Naive thymus-derived CD4-positive, alpha-beta T cell (primary cell): ENCODE measurements around the gene RBBP8NL. TPM values are rescaled to one million over a fixed set of nuclear protein-coding genes. Genes with fewer than 3 reads are reported as not detected.

Experiments used
- ATAC-seq: fragments of 150-1000 bp; cut with Tn5 transposase; 2 replicates; pipeline ENCODE4 v1.10.0; 2021; ENCODE audit warnings: mild to moderate bottlenecking, moderate library complexity
- CTCF ChIA-PET: fragments of 350-600 bp; sonication (Branson Sonifier 250); formaldehyde crosslinking; loops from one replicate; lab custom pipeline; 2021; ENCODE audit warnings: antibody characterized with exemption; lab: Charles Lee
- POLR2A ChIA-PET: fragments of 350-600 bp; sonication (Branson Sonifier 250); formaldehyde crosslinking; loops from one replicate; lab custom pipeline; 2021; ENCODE audit warnings: antibody characterized with exemption, inconsistent platforms; lab: Charles Lee
- DNase-seq, 9 donors: peaks; one replicate each; pipeline versions ENCODE4 v3.0.0 to v3.0.0-alpha.2; 2020 to 2022; ENCODE audit warnings: mixed read lengths in 1 of 9
- H3K27ac ChIP-seq: one replicate; pipeline ENCODE4 v1.7.0; 2013; ENCODE audit warnings: mild to moderate bottlenecking, low read depth, low read length, moderate library complexity
- H3K27me3 ChIP-seq, 2 donors: one replicate each; pipeline ENCODE4 v1.7.0; 2013; ENCODE audit warnings: low read length in 2 of 2, mild to moderate bottlenecking in 2 of 2, moderate library complexity in 2 of 2; ENCODE audit not compliant: control insufficient read depth in 2 of 2, insufficient read depth in 2 of 2
- H3K36me3 ChIP-seq, 3 experiments: 1 replicate in 2 of 3; 2 replicates in 1 of 3; pipeline ENCODE4 v1.7.0; 2013; ENCODE audit warnings: low read length in 3 of 3, mild to moderate bottlenecking in 3 of 3, moderate library complexity in 1 of 3; ENCODE audit not compliant: insufficient read depth in 3 of 3, control insufficient read depth in 2 of 3
- H3K4me1 ChIP-seq, 2 donors: one replicate each; pipeline ENCODE4 v1.7.0; 2013; ENCODE audit warnings: low read length in 2 of 2, mild to moderate bottlenecking in 2 of 2, moderate library complexity in 1 of 2; ENCODE audit not compliant: control insufficient read depth in 2 of 2, insufficient read depth in 2 of 2
- H3K4me3 ChIP-seq: 2 replicates; pipeline ENCODE4 v1.7.0; 2013; ENCODE audit warnings: mild to moderate bottlenecking, low read length
- H3K9me3 ChIP-seq, 3 experiments: 1 replicate in 2 of 3; 2 replicates in 1 of 3; pipeline ENCODE4 v1.7.0; 2013; ENCODE audit warnings: low read length in 3 of 3; ENCODE audit not compliant: control insufficient read depth in 2 of 3
- H3K27ac Mint-ChIP-seq, 9 donors: one replicate each; pipeline ENCODE4 v1.8.0; 2020 to 2022; ENCODE audit warnings: mixed read lengths in 9 of 9, mild to moderate bottlenecking in 8 of 9, moderate library complexity in 5 of 9, inconsistent platforms in 2 of 9
- H3K27me3 Mint-ChIP-seq, 5 donors: one replicate each; pipeline ENCODE4 v1.8.0; 2021 to 2022; ENCODE audit warnings: mixed read lengths in 5 of 5, mild to moderate bottlenecking in 1 of 5
- H3K36me3 Mint-ChIP-seq, 5 donors: one replicate each; pipeline ENCODE4 v1.8.0; 2020 to 2022; ENCODE audit warnings: mixed read lengths in 5 of 5, mild to moderate bottlenecking in 3 of 5, inconsistent platforms in 1 of 5
- H3K4me1 Mint-ChIP-seq, 7 donors: one replicate each; pipeline ENCODE4 v1.8.0; 2020 to 2022; ENCODE audit warnings: mixed read lengths in 7 of 7, mild to moderate bottlenecking in 3 of 7, inconsistent platforms in 1 of 7
- H3K4me3 Mint-ChIP-seq, 10 donors: one replicate each; pipeline ENCODE4 v1.8.0; 2020 to 2022; ENCODE audit warnings: mild to moderate bottlenecking in 10 of 10, mixed read lengths in 10 of 10, moderate library complexity in 6 of 10, inconsistent platforms in 2 of 10
- H3K9me3 Mint-ChIP-seq, 11 donors: one replicate each; pipeline ENCODE4 v1.8.0; 2020 to 2022; ENCODE audit warnings: mixed read lengths in 11 of 11, mild to moderate bottlenecking in 4 of 11, inconsistent platforms in 1 of 11, moderate library complexity in 1 of 11
- intact Hi-C, 2 donors: fragments of 100-400 bp; cut with micrococcal nuclease; formaldehyde crosslinking; loops; one replicate each; pipeline ENCODE4 v1.15.1; 2023
- polyA plus RNA-seq, 2 donors: library from polyadenylated mRNA; unstranded; fragments of 300-500 nt; fragmentation: Illumina TruSeq; gene quantifications; one replicate each; pipeline ENCODE4 v1.2.3, GENCODE V29; 2021
- total RNA-seq, 6 experiments: library from RNA in 5 of 6; stranded (reverse) in 5 of 6; gene quantifications; 1 replicate in 5 of 6; 2 replicates in 1 of 6; pipeline ENCODE4 v1.2.3 and lab custom pipeline; 2021 to 2026

RBBP8NL gene
- total and polyA plus RNA-seq, 7 experiments from 2014 or later, result not detected

- peaks cover 0 to 9% (median 0%) of the 10 kb centered on the region in 3 experiments for H3K36me3 ChIP-seq
- intact Hi-C loops, result loop anchor here (1.0 to 10.0 kb wide), 8 partner anchors 25 to 1272 kb away; partner anchors contain the start of genes ADRM1 (in 2 of the 2), CABLES2 (in 1 of the 2), OSBPL2 (in 1 of the 2) and RTEL1 (in 1 of the 2)
- POLR2A ChIA-PET, result interaction anchor here (0.5 to 0.9 kb wide), 2 partner anchors 25 to 83 kb away, joined by 3 to 4 read pairs; no protein-coding TSS in a partner anchor
- peak overlapping the region in 5 of 10 donors; percentile 16 to 38 (median 21) for H3K4me3 Mint-ChIP-seq
- H3K4me1 Mint-ChIP-seq, result peaks cover 26 to 40% (median 31%) of the 10 kb centered on the region in 7 donors
- DNase-seq (peak; percentile 58 to 80 (median 76)), ATAC-seq (peak; percentile 83)
- no peaks in the 10 kb centered on the region for H3K9me3 ChIP-seq
- H3K36me3 Mint-ChIP-seq, result peaks cover 6 to 16% (median 6%) of the 10 kb centered on the region in 5 donors
- H3K4me3 ChIP-seq, result no peak overlapping the region
- no peaks in the 10 kb centered on the region for H3K27me3 ChIP-seq
- peaks cover 0 to 6% (median 3%) of the 10 kb centered on the region in 11 donors for H3K9me3 Mint-ChIP-seq
- CTCF ChIA-PET, result interaction anchor here (0.7 to 1.4 kb wide), 5 partner anchors 27 to 371 kb away, joined by 3 to 5 read pairs (median 3); no protein-coding TSS in a partner anchor
- peaks cover 14 to 15% of the 10 kb centered on the region in 2 donors for H3K4me1 ChIP-seq
- peak overlapping the region; percentile 10 for H3K27ac ChIP-seq
- H3K27me3 Mint-ChIP-seq, result no peaks in the 10 kb centered on the region
- H3K27ac Mint-ChIP-seq, result peak overlapping the region in 8 of 9 donors; percentile 32 to 85 (median 66)
Observed at GRCh38 chr20:62382306-62383198, 44.8 kb downstream of the RBBP8NL start.

GRCh38 chr20:62381842-62382241 lies 45.5 kb downstream of the RBBP8NL start:
- ChIA-PET POLR2A (no interaction called here), CTCF (interaction anchor here (0.9 to 1.1 kb wide), 2 partner anchors 81 to 370 kb away, joined by 3 to 5 read pairs; no protein-coding TSS in a partner anchor)
- ATAC-seq, result no peak
- Mint-ChIP-seq H3K27ac (peak overlapping the region in 6 of 9 donors; percentile 0 to 80 (median 21)), H3K27me3 (no peaks in the 10 kb centered on the region), H3K4me3 (no peak overlapping the region), H3K9me3 (peaks cover 0 to 6% (median 3%) of the 10 kb centered on the region in 11 donors), H3K36me3 (peaks cover 6 to 13% (median 6%) of the 10 kb centered on the region in 5 donors), H3K4me1 (peaks cover 23 to 36% (median 29%) of the 10 kb centered on the region in 7 donors)
- Histone ChIP-seq H3K4me1 (peaks cover 12 to 13% of the 10 kb centered on the region in 2 donors), H3K27me3 (no peaks in the 10 kb centered on the region), H3K27ac (peak overlapping the region; percentile 12), H3K4me3 (no peak overlapping the region), H3K9me3 (no peaks in the 10 kb centered on the region), H3K36me3 (peaks cover 0 to 4% (median 0%) of the 10 kb centered on the region in 3 experiments)
- no peak for DNase-seq
- intact Hi-C loops, result loop anchor here (1.0 to 10.0 kb wide), 8 partner anchors 25 to 1273 kb away; partner anchors contain the start of genes ADRM1 (in 2 of the 2), CABLES2 (in 1 of the 2), OSBPL2 (in 1 of the 2) and RTEL1 (in 1 of the 2)

DNA sequence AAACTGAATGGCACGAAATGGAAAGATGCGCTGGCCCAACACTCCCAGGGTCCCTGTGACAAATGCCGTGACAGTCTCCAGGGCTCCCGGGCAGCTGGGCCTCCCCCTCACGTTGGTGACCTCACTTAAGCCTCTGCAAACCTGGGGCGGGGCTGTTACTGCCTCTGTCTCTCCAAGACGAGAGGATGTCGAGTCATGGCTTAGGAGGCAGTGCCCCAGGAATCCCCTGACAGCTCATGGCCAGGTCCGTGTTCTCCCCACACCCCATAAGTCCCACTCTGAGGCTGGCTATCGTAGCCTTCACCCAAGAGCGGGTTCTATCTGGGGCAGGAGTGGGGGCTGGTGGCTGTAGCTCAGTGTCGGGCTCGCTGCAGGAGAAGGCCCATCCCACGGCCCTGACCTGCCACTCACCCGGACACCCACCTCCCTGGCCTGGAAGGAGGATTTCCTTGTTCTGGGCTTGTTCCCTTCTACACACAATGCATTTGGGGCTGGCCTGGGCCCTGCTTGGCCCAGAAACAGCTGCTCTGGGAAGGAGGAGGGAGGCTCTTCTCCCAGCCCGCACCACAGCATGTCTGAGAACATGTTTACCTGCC lies 46.0 kb downstream of the RBBP8NL start:
- no peak for DNase-seq
- CTCF ChIA-PET, result no interaction called here

GRCh38 chr20:62378215-62378614 lies 49.1 kb downstream of the RBBP8NL start:
- DNase-seq (no peak), ATAC-seq (no peak)
- Mint-ChIP-seq H3K36me3 (peaks cover 6 to 10% (median 6%) of the 10 kb centered on the region in 5 donors), H3K27me3 (no peaks in the 10 kb centered on the region), H3K4me3 (no peak overlapping the region), H3K27ac (no peak overlapping the region), H3K4me1 (peaks cover 5 to 14% (median 12%) of the 10 kb centered on the region in 7 donors), H3K9me3 (peaks cover 0 to 6% (median 0%) of the 10 kb centered on the region in 11 donors)
- Histone ChIP-seq H3K27ac (no peak overlapping the region), H3K27me3 (no peaks in the 10 kb centered on the region), H3K4me3 (no peak overlapping the region), H3K4me1 (peaks cover 0 to 4% of the 10 kb centered on the region in 2 donors), H3K36me3 (no peaks in the 10 kb centered on the region), H3K9me3 (no peaks in the 10 kb centered on the region)
- ChIA-PET CTCF (no interaction called here), POLR2A (no interaction called here)
- intact Hi-C loops, result no loop called here

More for the DNA sequence above, 46.0 kb downstream of the RBBP8NL start:
- intact Hi-C loops, result loop anchor here (5.0 to 10.0 kb wide), 5 partner anchors 144 to 1274 kb away; partner anchors contain the start of genes OSBPL2 (in 1 of the 2), RTEL1 (in 1 of the 2), STMN3 (in 1 of the 2) and TAF4 (in 1 of the 2)
- Histone ChIP-seq H3K27me3 (no peaks in the 10 kb centered on the region), H3K36me3 (no peaks in the 10 kb centered on the region), H3K9me3 (no peaks in the 10 kb centered on the region), H3K4me1 (peaks cover 12 to 13% of the 10 kb centered on the region in 2 donors), H3K27ac (peak overlapping the region; percentile 12), H3K4me3 (no peak overlapping the region)
- peaks cover 6 to 13% (median 6%) of the 10 kb centered on the region in 5 donors for H3K36me3 Mint-ChIP-seq
- peaks cover 0 to 6% (median 3%) of the 10 kb centered on the region in 11 donors for H3K9me3 Mint-ChIP-seq
- no peak overlapping the region for H3K4me3 Mint-ChIP-seq
- no peaks in the 10 kb centered on the region for H3K27me3 Mint-ChIP-seq
- POLR2A ChIA-PET, result no interaction called here
- ATAC-seq, result no peak
- H3K4me1 Mint-ChIP-seq, result peaks cover 22 to 36% (median 29%) of the 10 kb centered on the region in 7 donors
- peak overlapping the region in 2 of 9 donors; percentile 12 to 45 for H3K27ac Mint-ChIP-seq

DNA sequence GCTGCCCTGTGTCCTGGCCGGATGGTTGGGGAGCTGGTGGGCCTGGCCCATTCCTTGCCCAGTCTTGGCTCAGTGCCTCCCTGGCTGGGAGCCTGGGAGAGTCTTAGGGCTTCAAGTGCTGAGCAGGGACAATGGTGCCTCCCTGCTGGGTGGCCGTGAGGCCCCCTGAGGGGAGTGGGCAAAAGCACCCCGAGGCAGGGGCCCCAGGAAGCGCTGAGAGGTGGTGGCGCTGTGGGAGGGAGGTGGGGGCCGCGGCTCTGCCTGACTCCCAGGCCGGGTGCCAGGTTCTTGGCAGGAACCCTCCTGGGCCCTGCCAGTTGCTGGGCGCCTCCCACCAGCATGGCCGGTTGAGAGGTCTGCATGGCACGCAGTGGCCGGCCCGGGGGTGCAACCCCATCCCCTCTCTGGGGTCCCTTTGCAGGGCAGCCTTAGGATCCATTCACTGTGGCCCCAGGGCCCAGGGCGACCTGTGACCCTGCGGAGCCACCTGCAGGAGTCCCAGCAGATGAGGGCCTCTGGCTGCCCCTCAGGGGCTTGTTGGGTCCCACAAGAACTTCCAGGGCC lies 49.6 kb downstream of the RBBP8NL start:
- no peak overlapping the region for H3K27ac ChIP-seq
- intact Hi-C loops, result no loop called here
- no peak for ATAC-seq
- Mint-ChIP-seq H3K9me3 (peaks cover 0 to 6% (median 0%) of the 10 kb centered on the region in 11 donors), H3K4me1 (peaks cover 2 to 14% (median 9%) of the 10 kb centered on the region in 7 donors), H3K4me3 (no peak overlapping the region), H3K27me3 (peaks cover 0 to 2% (median 0%) of the 10 kb centered on the region in 5 donors), H3K27ac (peak overlapping the region in 1 of 9 donors; percentile 93), H3K36me3 (peaks cover 6 to 9% (median 6%) of the 10 kb centered on the region in 5 donors)
- no peaks in the 10 kb centered on the region for H3K9me3 ChIP-seq
- H3K4me3 ChIP-seq, result no peak overlapping the region
- H3K36me3 ChIP-seq, result no peaks in the 10 kb centered on the region
- ChIA-PET POLR2A (no interaction called here), CTCF (no interaction called here)
- no peaks in the 10 kb centered on the region for H3K27me3 ChIP-seq
- DNase-seq, result no peak
- peaks cover 0 to 4% of the 10 kb centered on the region in 2 donors for H3K4me1 ChIP-seq

DNA sequence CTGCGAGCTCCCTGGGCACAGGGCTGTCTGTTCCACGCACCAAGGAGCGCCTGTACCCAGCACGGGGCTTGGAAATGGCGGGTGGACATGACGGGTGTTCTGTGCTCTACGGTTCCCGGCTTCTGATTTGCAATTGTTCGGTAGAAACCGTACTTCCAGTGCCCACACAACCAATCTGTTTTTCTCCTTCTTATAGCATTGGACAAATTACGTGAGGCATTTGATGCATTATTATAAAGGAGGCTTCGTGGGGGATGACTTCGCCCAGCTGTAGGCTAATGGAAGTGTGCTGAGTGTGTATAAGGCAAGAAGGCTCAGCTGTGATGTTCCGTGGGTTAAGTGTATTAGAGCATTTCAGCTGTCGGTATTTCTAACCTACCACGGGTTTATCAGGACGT lies 50.3 kb downstream of the RBBP8NL start:
- intact Hi-C loops, result no loop called here
- H3K9me3 ChIP-seq, result no peaks in the 10 kb centered on the region
- DNase-seq (no peak), ATAC-seq (no peak)
- H3K27me3 ChIP-seq, result no peaks in the 10 kb centered on the region
- Mint-ChIP-seq H3K4me1 (peaks cover 0 to 10% (median 4%) of the 10 kb centered on the region in 7 donors), H3K36me3 (peaks cover 4 to 5% (median 4%) of the 10 kb centered on the region in 5 donors), H3K27me3 (peaks cover 0 to 2% (median 0%) of the 10 kb centered on the region in 5 donors), H3K27ac (peak overlapping the region in 2 of 9 donors; percentile 65 to 93), H3K9me3 (peaks cover 0 to 5% (median 0%) of the 10 kb centered on the region in 11 donors), H3K4me3 (no peak overlapping the region)
- no peaks in the 10 kb centered on the region for H3K36me3 ChIP-seq
- H3K27ac ChIP-seq, result no peak overlapping the region
- POLR2A ChIA-PET, result no interaction called here
- CTCF ChIA-PET, result interaction anchor here (0.5 kb wide), 1 partner anchor 28 kb away, joined by 3 read pairs; no protein-coding TSS in a partner anchor
- H3K4me3 ChIP-seq, result no peak overlapping the region
- H3K4me1 ChIP-seq, result no peaks in the 10 kb centered on the region
